ENCODE measurements around the gene CDA. TPM values are rescaled to one million over a fixed set of nuclear protein-coding genes. Genes with fewer than 3 reads are reported as not detected.
A peak's percentile ranks its signal among the peaks of the same experiment; 100 is the strongest.

CDA gene
- polyA plus RNA-seq (2013, experiment 1 of 2) = 1.3 TPM
- 1.3 TPM for polyA plus RNA-seq (2013, experiment 2 of 2)

DNA sequence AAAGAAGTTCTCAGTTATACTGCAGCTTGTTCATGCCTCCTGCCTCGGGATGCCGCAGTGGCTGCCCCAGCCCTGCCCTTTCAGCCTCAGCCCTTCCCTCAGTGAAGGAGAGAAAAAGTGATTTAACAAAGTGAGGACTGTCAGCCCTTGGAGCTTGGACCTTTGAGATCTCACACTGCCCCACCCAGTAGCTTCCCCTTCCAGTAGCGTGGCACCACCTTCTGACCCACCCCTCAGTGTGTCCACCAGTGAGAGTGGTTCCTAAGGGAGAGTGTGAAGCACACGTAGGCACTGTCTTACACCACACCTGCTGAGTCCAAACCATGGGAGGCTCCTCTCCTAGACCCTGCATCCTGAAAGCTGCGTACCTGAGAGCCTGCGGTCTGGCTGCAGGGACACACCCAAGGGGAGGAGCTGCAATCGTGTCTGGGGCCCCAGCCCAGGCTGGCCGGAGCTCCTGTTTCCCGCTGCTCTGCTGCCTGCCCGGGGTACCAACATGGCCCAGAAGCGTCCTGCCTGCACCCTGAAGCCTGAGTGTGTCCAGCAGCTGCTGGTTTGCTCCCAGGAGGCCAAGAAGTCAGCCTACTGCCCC, at the start of gene CDA:
Gene CDA, plus strand, starts transcription at position 464 of the 592 bp plus-strand sequence. Its CDS starts 33 bp downstream, at position 497.
- peaks cover 6% of the 10 kb centered on the region for H3K4me1 ChIP-seq (ENCODE audit: control insufficient read depth, insufficient read depth, low read length, poor library complexity, severe bottlenecking)
- no peak within 1 kb of the TSS for H3K4me3 ChIP-seq (ENCODE audit: extremely low read depth, insufficient read depth, low read length, poor library complexity, severe bottlenecking)
- no peak within 1 kb of the TSS for H3K27ac ChIP-seq (ENCODE audit: low read depth, low read length, severe bottlenecking)
- no peaks in the 10 kb centered on the region for H3K9me3 ChIP-seq (ENCODE audit: control insufficient read depth, low read length)
- no peaks in the 10 kb centered on the region for H3K36me3 ChIP-seq (ENCODE audit: control insufficient read depth, insufficient read depth, low read length)
- 24 to 30% methylated on average over 7 to 9 of the region's 11 CpGs for WGBS, 2 experiments (ENCODE audit: insufficient coverage in 2 of 2)

- 89% methylated on average over 1 of the region's 1 CpG for WGBS, 2 experiments (ENCODE audit: insufficient coverage in 2 of 2)
- Histone ChIP-seq H3K4me1 (ENCODE audit: control insufficient read depth, insufficient read depth, low read length, poor library complexity, severe bottlenecking) (no peaks in the 10 kb centered on the region), H3K9me3 (ENCODE audit: control insufficient read depth, low read length) (no peaks in the 10 kb centered on the region), H3K27ac (ENCODE audit: low read depth, low read length, severe bottlenecking) (no peak overlapping the region), H3K36me3 (ENCODE audit: control insufficient read depth, insufficient read depth, low read length) (no peaks in the 10 kb centered on the region), H3K4me3 (ENCODE audit: extremely low read depth, insufficient read depth, low read length, poor library complexity, severe bottlenecking) (no peak overlapping the region)
Measured at GRCh38 chr1:20540281-20540680, 48.6 kb upstream of the CDA start.

- WGBS, 2 experiments (ENCODE audit: insufficient coverage in 2 of 2) = 88 to 97% methylated on average over 2 of the region's 3 CpGs
- H3K4me3 ChIP-seq (ENCODE audit: extremely low read depth, insufficient read depth, low read length, poor library complexity, severe bottlenecking) = no peak overlapping the region
- H3K9me3 ChIP-seq (ENCODE audit: control insufficient read depth, low read length) = no peaks in the 10 kb centered on the region
- no peak overlapping the region for H3K27ac ChIP-seq (ENCODE audit: low read depth, low read length, severe bottlenecking)
- no peaks in the 10 kb centered on the region for H3K36me3 ChIP-seq (ENCODE audit: control insufficient read depth, insufficient read depth, low read length)
- H3K4me1 ChIP-seq (ENCODE audit: control insufficient read depth, insufficient read depth, low read length, poor library complexity, severe bottlenecking) = no peaks in the 10 kb centered on the region
Measured at GRCh38 chr1:20546637-20547036, 42.3 kb upstream of the CDA start.

DNA sequence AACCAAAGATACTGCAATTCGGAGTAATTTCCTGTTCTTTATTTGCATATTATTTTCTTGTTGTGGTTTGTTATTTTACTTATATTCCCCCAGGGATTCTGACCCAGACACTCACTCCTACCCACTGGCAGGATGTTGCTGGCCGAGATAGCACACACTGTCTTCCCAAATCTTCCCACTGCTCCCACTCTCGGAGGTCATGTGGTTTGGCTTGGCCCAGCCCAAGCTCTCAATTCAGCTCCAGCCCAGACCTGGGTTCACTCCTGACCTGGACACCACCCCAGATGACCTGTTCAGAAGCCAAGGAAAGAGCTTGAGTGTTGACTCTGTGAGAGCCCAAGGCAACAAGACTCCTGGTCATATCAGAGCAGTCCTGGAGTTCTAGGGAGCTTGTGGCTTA, 37.7 kb upstream of the CDA start:
- peak overlapping the region; percentile 40 for H3K4me3 ChIP-seq (ENCODE audit: extremely low read depth, insufficient read depth, low read length, poor library complexity, severe bottlenecking)
- H3K9me3 ChIP-seq (ENCODE audit: control insufficient read depth, low read length) = no peaks in the 10 kb centered on the region
- no peak overlapping the region for H3K27ac ChIP-seq (ENCODE audit: low read depth, low read length, severe bottlenecking)
- H3K36me3 ChIP-seq (ENCODE audit: control insufficient read depth, insufficient read depth, low read length) = no peaks in the 10 kb centered on the region
- peaks cover 8% of the 10 kb centered on the region for H3K4me1 ChIP-seq (ENCODE audit: control insufficient read depth, insufficient read depth, low read length, poor library complexity, severe bottlenecking)
- WGBS, 2 experiments (ENCODE audit: insufficient coverage in 2 of 2) = 100% methylated on average over 1 to 2 of the region's 3 CpGs

GRCh38 chr1:20551945-20552727, 36.8 kb upstream of the CDA start, which contains the start of gene FAM43B:
TSS of gene FAM43B (plus strand) at chr1:20552573. CDS start at chr1:20552974, 401 bp downstream.
- Histone ChIP-seq H3K4me1 (ENCODE audit: control insufficient read depth, insufficient read depth, low read length, poor library complexity, severe bottlenecking) (peaks cover 8% of the 10 kb centered on the region), H3K36me3 (ENCODE audit: control insufficient read depth, insufficient read depth, low read length) (no peaks in the 10 kb centered on the region), H3K27ac (ENCODE audit: low read depth, low read length, severe bottlenecking) (peak within 1 kb of the TSS; percentile 79), H3K4me3 (ENCODE audit: extremely low read depth, insufficient read depth, low read length, poor library complexity, severe bottlenecking) (peak within 1 kb of the TSS; percentile 40), H3K9me3 (ENCODE audit: control insufficient read depth, low read length) (no peaks in the 10 kb centered on the region)
- 3 to 6% methylated on average over 26 to 32 of the region's 47 CpGs for WGBS, 2 experiments (ENCODE audit: insufficient coverage in 2 of 2)

DNA sequence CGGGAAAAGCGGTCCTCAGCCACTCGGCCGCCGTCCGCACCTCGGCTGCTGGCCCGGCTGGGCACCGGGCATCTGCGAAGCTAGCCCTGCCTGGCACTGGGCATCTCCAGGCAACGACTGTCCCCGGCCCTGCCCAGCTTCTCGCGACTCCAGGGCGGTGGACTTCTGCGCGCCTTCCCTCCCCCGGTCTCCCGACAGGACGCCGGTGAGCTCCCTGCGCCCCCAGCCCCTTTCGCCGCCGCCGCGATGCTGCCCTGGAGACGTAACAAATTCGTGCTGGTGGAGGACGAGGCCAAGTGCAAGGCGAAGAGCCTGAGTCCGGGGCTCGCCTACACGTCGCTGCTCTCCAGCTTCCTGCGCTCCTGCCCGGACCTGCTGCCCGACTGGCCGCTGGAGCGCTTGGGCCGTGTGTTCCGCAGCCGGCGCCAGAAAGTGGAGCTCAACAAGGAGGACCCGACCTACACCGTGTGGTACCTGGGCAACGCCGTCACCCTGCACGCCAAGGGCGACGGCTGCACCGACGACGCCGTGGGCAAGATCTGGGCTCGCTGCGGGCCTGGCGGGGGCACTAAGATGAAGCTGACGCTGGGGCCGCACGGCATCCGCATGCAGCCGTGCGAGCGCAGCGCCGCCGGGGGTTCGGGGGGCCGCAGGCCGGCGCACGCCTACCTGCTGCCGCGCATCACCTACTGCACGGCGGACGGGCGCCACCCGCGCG, 36.0 kb upstream of the CDA start:
- H3K4me1 ChIP-seq (ENCODE audit: control insufficient read depth, insufficient read depth, low read length, poor library complexity, severe bottlenecking) = peaks cover 8% of the 10 kb centered on the region
- no peak overlapping the region for H3K27ac ChIP-seq (ENCODE audit: low read depth, low read length, severe bottlenecking)
- peak overlapping the region; percentile 40 for H3K4me3 ChIP-seq (ENCODE audit: extremely low read depth, insufficient read depth, low read length, poor library complexity, severe bottlenecking)
- 1 to 2% methylated on average over 54 to 82 of the region's 82 CpGs for WGBS, 2 experiments (ENCODE audit: insufficient coverage in 2 of 2)
- H3K9me3 ChIP-seq (ENCODE audit: control insufficient read depth, low read length) = no peaks in the 10 kb centered on the region
- H3K36me3 ChIP-seq (ENCODE audit: control insufficient read depth, insufficient read depth, low read length) = no peaks in the 10 kb centered on the region

- whole genome bisulfite sequencing, 2 experiments (ENCODE audit: insufficient coverage in 2 of 2) = 81 to 91% methylated on average over 7 of the region's 7 CpGs
- no peaks in the 10 kb centered on the region for H3K36me3 ChIP-seq (ENCODE audit: control insufficient read depth, insufficient read depth, low read length)
- no peak overlapping the region for H3K27ac ChIP-seq (ENCODE audit: low read depth, low read length, severe bottlenecking)
- H3K9me3 ChIP-seq (ENCODE audit: control insufficient read depth, low read length) = no peaks in the 10 kb centered on the region
- peaks cover 8% of the 10 kb centered on the region for H3K4me1 ChIP-seq (ENCODE audit: control insufficient read depth, insufficient read depth, low read length, poor library complexity, severe bottlenecking)
- H3K4me3 ChIP-seq (ENCODE audit: extremely low read depth, insufficient read depth, low read length, poor library complexity, severe bottlenecking) = no peak overlapping the region
Measured at GRCh38 chr1:20555025-20555757, 33.7 kb upstream of the CDA start.

GRCh38 chr1:20555758-20556120, 33.2 kb upstream of the CDA start:
- WGBS, 2 experiments (ENCODE audit: insufficient coverage in 2 of 2) = 80 to 83% methylated on average over 3 to 4 of the region's 4 CpGs
- H3K4me1 ChIP-seq (ENCODE audit: control insufficient read depth, insufficient read depth, low read length, poor library complexity, severe bottlenecking) = peaks cover 8% of the 10 kb centered on the region
- H3K27ac ChIP-seq (ENCODE audit: low read depth, low read length, severe bottlenecking) = no peak overlapping the region
- H3K9me3 ChIP-seq (ENCODE audit: control insufficient read depth, low read length) = no peaks in the 10 kb centered on the region
- H3K4me3 ChIP-seq (ENCODE audit: extremely low read depth, insufficient read depth, low read length, poor library complexity, severe bottlenecking) = no peak overlapping the region
- no peaks in the 10 kb centered on the region for H3K36me3 ChIP-seq (ENCODE audit: control insufficient read depth, insufficient read depth, low read length)

DNA sequence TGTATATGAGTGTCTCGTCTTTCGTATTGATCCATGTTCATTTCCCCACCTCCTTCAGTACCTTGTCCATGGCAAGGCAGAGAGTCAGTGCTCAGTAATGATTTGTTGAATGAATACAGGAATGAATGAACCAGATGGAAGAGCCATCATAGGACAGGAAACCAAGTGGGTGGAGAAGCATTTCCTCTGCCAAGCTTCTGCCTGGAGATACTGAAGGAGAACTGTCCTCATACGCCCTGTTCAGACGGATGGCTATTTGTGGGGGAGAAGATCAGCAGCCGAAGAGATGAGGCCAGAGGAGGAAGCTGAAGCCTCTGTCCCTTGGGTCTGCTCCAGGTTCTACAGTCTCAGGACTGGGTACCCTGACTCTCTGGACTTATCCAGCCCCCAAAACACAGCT, 30.7 kb upstream of the CDA start:
- Histone ChIP-seq H3K27ac (ENCODE audit: low read depth, low read length, severe bottlenecking) (no peak overlapping the region), H3K4me3 (ENCODE audit: extremely low read depth, insufficient read depth, low read length, poor library complexity, severe bottlenecking) (no peak overlapping the region), H3K4me1 (ENCODE audit: control insufficient read depth, insufficient read depth, low read length, poor library complexity, severe bottlenecking) (peaks cover 3% of the 10 kb centered on the region), H3K36me3 (ENCODE audit: control insufficient read depth, insufficient read depth, low read length) (no peaks in the 10 kb centered on the region), H3K9me3 (ENCODE audit: control insufficient read depth, low read length) (no peaks in the 10 kb centered on the region)
- 91 to 100% methylated on average over 3 of the region's 5 CpGs for WGBS, 2 experiments (ENCODE audit: insufficient coverage in 2 of 2)

- Histone ChIP-seq H3K36me3 (ENCODE audit: control insufficient read depth, insufficient read depth, low read length) (no peaks in the 10 kb centered on the region), H3K9me3 (ENCODE audit: control insufficient read depth, low read length) (no peaks in the 10 kb centered on the region), H3K4me1 (ENCODE audit: control insufficient read depth, insufficient read depth, low read length, poor library complexity, severe bottlenecking) (no peaks in the 10 kb centered on the region), H3K27ac (ENCODE audit: low read depth, low read length, severe bottlenecking) (no peak overlapping the region), H3K4me3 (ENCODE audit: extremely low read depth, insufficient read depth, low read length, poor library complexity, severe bottlenecking) (no peak overlapping the region)
- WGBS, 2 experiments (ENCODE audit: insufficient coverage in 2 of 2) = 70 to 78% methylated on average over 1 of the region's 1 CpG
Measured at GRCh38 chr1:20560966-20561365, 27.9 kb upstream of the CDA start.

Data from mesodermal cell (in vitro differentiated cells).